ENCODE results near the gene F11. TPM values are rescaled to one million over a fixed set of nuclear protein-coding genes. Genes with fewer than 3 reads are reported as not detected.

The F11 gene
- total RNA-seq, 1 experiment from 2014 or later, result not detected

DNA sequence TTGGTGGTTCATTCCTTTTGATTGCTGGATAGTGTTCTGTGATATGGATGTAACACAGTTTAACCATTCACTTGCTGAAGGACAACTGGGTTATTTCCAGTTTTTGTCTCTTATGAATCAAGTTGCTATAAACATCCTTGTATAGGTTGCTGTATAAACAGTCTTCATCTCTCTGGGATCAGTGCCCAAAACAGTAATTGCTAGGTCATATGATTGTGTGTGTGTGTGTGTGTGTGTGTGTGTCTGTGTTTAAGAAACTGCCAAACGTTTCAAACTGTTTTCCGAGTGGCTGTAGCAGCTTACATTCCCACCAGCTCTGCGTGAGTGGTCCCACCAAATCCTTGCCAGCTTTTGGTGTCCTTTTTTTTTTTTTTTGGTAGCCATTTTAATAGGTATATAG, 60.4 kb downstream of the F11 start:
- POLR2A ChIA-PET (ENCODE audit: unreplicated experiment), result no interaction called here
- TF ChIP-seq EZH2 (IDR thresholded peaks at IDR 0.05; ENCODE audit: low read length, unreplicated experiment) (no peak), CTCF (conservative IDR thresholded peaks at IDR 0.05; ENCODE audit: low read depth, low read length) (no peak), EZH2phosphoT487 (IDR thresholded peaks at IDR 0.05; ENCODE audit: borderline replicate concordance, low read length) (no peak)
- Histone ChIP-seq H3K9ac (ENCODE audit: low read length) (no peak overlapping the region), H3K9me3 (ENCODE audit: low read length) (no peaks in the 10 kb centered on the region), H3K79me2 (ENCODE audit: low read length) (no peaks in the 10 kb centered on the region), H3K27me3 (ENCODE audit: low read length) (peaks cover 15% of the 10 kb centered on the region), H3K4me3 (ENCODE audit: low read length) (no peak overlapping the region), H3K9me2 (replicated peaks; ENCODE audit: low read length) (no peaks in the 10 kb centered on the region), H3K4me2 (ENCODE audit: low read length) (no peak overlapping the region), H3K36me3 (ENCODE audit: low read depth, low read length) (no peaks in the 10 kb centered on the region), H3K27ac (ENCODE audit: low read length) (no peak overlapping the region), H2AFZ (ENCODE audit: low read length) (no peak overlapping the region), H3K4me1 (ENCODE audit: insufficient read depth, low read length) (no peaks in the 10 kb centered on the region), H4K20me1 (ENCODE audit: low read length) (no peaks in the 10 kb centered on the region), H3F3A (ENCODE audit: low read length, unreplicated experiment) (no peaks in the 10 kb centered on the region)
- CTCF ChIA-PET, result no interaction called here
- no TSS peak for BruUV-seq (replicated peaks)
- no peak for ATAC-seq
- intact Hi-C loops (cut with micrococcal nuclease), result no loop called here
- no peak for DNase-seq

- ATAC-seq (no peak), DNase-seq (no peak)
- ChIA-PET POLR2A (ENCODE audit: unreplicated experiment) (no interaction called here), CTCF (no interaction called here)
- no peaks in the 10 kb centered on the region for H3K9me3 ChIP-seq (ENCODE audit: low read length)
- H3K9ac ChIP-seq (ENCODE audit: low read length), result no peak overlapping the region
- no peak for TF ChIP-seq CTCF (conservative IDR thresholded peaks at IDR 0.05; ENCODE audit: low read depth, low read length)
- no peak for TF ChIP-seq EZH2 (IDR thresholded peaks at IDR 0.05; ENCODE audit: low read length, unreplicated experiment)
- no peak for TF ChIP-seq EZH2phosphoT487 (IDR thresholded peaks at IDR 0.05; ENCODE audit: borderline replicate concordance, low read length)
- H4K20me1 ChIP-seq (ENCODE audit: low read length), result no peaks in the 10 kb centered on the region
- intact Hi-C loops (cut with micrococcal nuclease), result no loop called here
- no peaks in the 10 kb centered on the region for H3K79me2 ChIP-seq (ENCODE audit: low read length)
- no peak overlapping the region for H3K4me2 ChIP-seq (ENCODE audit: low read length)
- H3K4me1 ChIP-seq (ENCODE audit: insufficient read depth, low read length), result no peaks in the 10 kb centered on the region
- peaks cover 15% of the 10 kb centered on the region for H3K27me3 ChIP-seq (ENCODE audit: low read length)
- H3K9me2 ChIP-seq (replicated peaks; ENCODE audit: low read length), result no peaks in the 10 kb centered on the region
- BruUV-seq (replicated peaks), result no TSS peak
- no peak overlapping the region for H3K4me3 ChIP-seq (ENCODE audit: low read length)
- H2AFZ ChIP-seq (ENCODE audit: low read length), result no peak overlapping the region
- H3K36me3 ChIP-seq (ENCODE audit: low read depth, low read length), result no peaks in the 10 kb centered on the region
- H3F3A ChIP-seq (ENCODE audit: low read length, unreplicated experiment), result no peaks in the 10 kb centered on the region
- H3K27ac ChIP-seq (ENCODE audit: low read length), result no peak overlapping the region
Observed at GRCh38 chr4:186329372-186329771, 63.4 kb downstream of the F11 start.

DNA sequence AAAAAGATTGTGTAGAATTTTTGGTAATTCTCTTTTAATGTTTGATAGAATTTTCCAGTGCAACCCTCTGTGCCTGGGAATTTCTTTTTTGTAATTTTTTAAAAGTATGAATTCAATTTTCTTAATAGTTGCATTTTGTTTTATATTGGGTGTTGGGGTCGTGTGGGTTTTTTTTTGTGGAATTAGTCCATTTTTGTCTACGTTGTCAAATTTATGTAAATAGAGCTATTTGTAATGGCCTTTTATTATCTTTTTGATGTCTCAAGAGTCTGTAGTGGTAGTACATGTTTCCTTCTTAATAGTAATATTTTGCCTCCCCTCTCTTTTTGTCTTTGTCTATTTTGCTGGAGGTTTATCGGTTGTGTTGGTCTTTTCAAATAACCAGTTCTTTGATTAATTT, 64.4 kb downstream of the F11 start:
- H3K79me2 ChIP-seq (ENCODE audit: low read length), result no peaks in the 10 kb centered on the region
- no peak overlapping the region for H3K27ac ChIP-seq (ENCODE audit: low read length)
- no TSS peak for BruUV-seq (replicated peaks)
- no peak overlapping the region for H3K4me3 ChIP-seq (ENCODE audit: low read length)
- intact Hi-C loops (cut with micrococcal nuclease), result no loop called here
- H3K4me1 ChIP-seq (ENCODE audit: insufficient read depth, low read length), result no peaks in the 10 kb centered on the region
- H3K4me2 ChIP-seq (ENCODE audit: low read length), result no peak overlapping the region
- no peaks in the 10 kb centered on the region for H3K9me3 ChIP-seq (ENCODE audit: low read length)
- H3K9ac ChIP-seq (ENCODE audit: low read length), result no peak overlapping the region
- no peaks in the 10 kb centered on the region for H3K9me2 ChIP-seq (replicated peaks; ENCODE audit: low read length)
- ChIA-PET CTCF (no interaction called here), POLR2A (ENCODE audit: unreplicated experiment) (no interaction called here)
- H3F3A ChIP-seq (ENCODE audit: low read length, unreplicated experiment), result no peaks in the 10 kb centered on the region
- TF ChIP-seq CTCF (conservative IDR thresholded peaks at IDR 0.05; ENCODE audit: low read depth, low read length), result no peak
- peaks cover 16% of the 10 kb centered on the region for H3K27me3 ChIP-seq (ENCODE audit: low read length)
- ATAC-seq (no peak), DNase-seq (no peak)
- no peak overlapping the region for H2AFZ ChIP-seq (ENCODE audit: low read length)
- H3K36me3 ChIP-seq (ENCODE audit: low read depth, low read length), result no peaks in the 10 kb centered on the region
- no peaks in the 10 kb centered on the region for H4K20me1 ChIP-seq (ENCODE audit: low read length)

Data from PC-3 (cell line).